Psoas muscle (tissue), 8 donors: ENCODE results near the gene AUP1. TPM values are rescaled to one million over a fixed set of nuclear protein-coding genes. Genes with fewer than 3 reads are reported as not detected.
A peak's percentile ranks its signal among the peaks of the same experiment; 100 is the strongest.

Source experiments
- ATAC-seq, 4 donors: fragments of 200-7000 bp; cut with Tn5 transposase; one replicate each; pipeline ENCODE4 v1.9.1; 2020; ENCODE audit warnings: moderate library complexity in 3 of 4, mild to moderate bottlenecking in 2 of 4
- DNase-seq, 2 donors: peaks; one replicate each; pipeline ENCODE4 v3.0.0-alpha.2; 2020
- H3K27ac ChIP-seq: fragments of 200-600 bp; one replicate; pipeline ENCODE4 v1.8.0; 2022
- H3K27me3 ChIP-seq, 3 donors: fragments of 200-600 bp in 1 of 3; one replicate each; pipeline versions ENCODE4 v1.6.1 to v1.8.0; 2013 to 2022; ENCODE audit warnings: low read length in 2 of 3, mild to moderate bottlenecking in 2 of 3, moderate library complexity in 1 of 3; ENCODE audit not compliant: insufficient read depth in 3 of 3
- H3K36me3 ChIP-seq, 2 donors: fragments of 200-600 bp in 1 of 2; one replicate each; pipeline versions ENCODE4 v1.6.1 to v1.8.0; 2013 to 2022; ENCODE audit warnings: low read depth in 1 of 2, mild to moderate bottlenecking in 1 of 2, moderate library complexity in 1 of 2; ENCODE audit not compliant: insufficient read depth in 1 of 2
- H3K4me1 ChIP-seq: fragments of 200-600 bp; one replicate; pipeline ENCODE4 v1.8.0; 2022
- H3K4me3 ChIP-seq: fragments of 200-600 bp; one replicate; pipeline ENCODE4 v1.8.0; 2022; ENCODE audit warnings: mild to moderate bottlenecking
- H3K9me3 ChIP-seq: fragments of 200-600 bp; one replicate; pipeline ENCODE4 v1.8.0; 2022
- WGBS, 3 donors: extraction: QIAGEN DNeasy Blood & Tissue Kit; methylation state at CpG; one replicate each; pipeline versions ENCODE4 v1.1.6 to v1.1.7; 2013; 5-methylcytosine and 5-hydroxymethylcytosine counted together
- intact Hi-C, 2 donors: fragments of 100-400 bp; cut with DNase I; formaldehyde crosslinking; loops; one replicate each; pipeline versions ENCODE4 v1.11.0 to v1.14.2; 2022
- polyA plus RNA-seq, 3 donors: library from polyadenylated mRNA; stranded (reverse); fragments of 200-250 nt; gene quantifications; one replicate each; pipeline ENCODE4 v1.2.3, GENCODE V29; 2013
- total RNA-seq, 4 donors: library from RNA; stranded (reverse); fragmentation: NEBNext Ultra II Directional in 2 of 4; extraction: Animal tissue kit (Norgen Biotek cat#: 25700) in 2 of 4; gene quantifications; one replicate each; pipeline versions ENCODE4 v1.2.1 to v1.2.4, GENCODE V29; 2021 to 2023
- TF ChIP-seq, protein P1 (sequence below): fragments of 200-600 bp; IDR thresholded peaks from one replicate; pipeline ENCODE4 v1.8.0; 2022; ENCODE audit warnings: antibody characterized with exemption
- donor health status: healthy with polysubstance abuse.
- donor health status: DM: no; HTN: no; CAD: no; lungs with moderate emphysema.
- donor health status: Bipolar disorder and iron deficiency.
- donor health status: healthy.
- donor health status: DM: yes; HTN: yes; CAD: no.
- donor health status: DM: no; HTN: no; CAD: no.
- donor health status: DM: no; HTN: no; CAD: no.
- donor health status: DM: yes; HTN: yes; CAD: no.

Gene AUP1
- total and polyA plus RNA-seq, 7 donors = 56.0 to 205 (median 94.7) TPM

DNA sequence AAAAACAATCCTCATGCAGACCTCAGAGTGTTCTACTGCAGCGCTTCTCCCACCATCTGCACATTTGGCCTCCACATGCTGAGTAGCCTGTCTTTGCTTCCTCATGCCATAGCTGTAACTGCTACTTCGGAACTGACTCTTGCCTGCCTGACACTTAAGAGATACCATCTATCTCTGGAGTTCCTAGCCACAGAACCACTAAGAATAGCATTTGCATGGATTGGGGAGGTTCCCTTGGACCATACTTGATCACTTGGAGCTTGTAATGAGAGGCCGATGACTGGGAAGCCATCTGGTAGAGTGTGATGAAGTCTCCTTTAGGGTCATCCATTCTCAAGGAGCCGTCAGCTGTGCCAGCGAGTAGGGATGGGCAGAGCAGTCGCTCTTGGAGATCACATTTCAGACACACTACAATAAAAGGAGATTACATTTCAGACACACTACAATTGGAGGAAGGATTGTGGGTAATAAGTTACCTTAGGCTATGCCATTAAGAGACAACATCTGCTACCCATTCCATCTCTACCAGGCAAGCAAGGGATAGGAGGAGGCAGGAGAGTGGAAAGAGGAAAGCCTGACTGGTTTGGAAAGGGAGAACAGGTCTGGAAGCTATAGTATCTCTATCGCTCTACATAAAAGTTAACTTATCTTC lies 46.8 kb upstream of the AUP1 start:
- TF ChIP-seq, protein P1, sequence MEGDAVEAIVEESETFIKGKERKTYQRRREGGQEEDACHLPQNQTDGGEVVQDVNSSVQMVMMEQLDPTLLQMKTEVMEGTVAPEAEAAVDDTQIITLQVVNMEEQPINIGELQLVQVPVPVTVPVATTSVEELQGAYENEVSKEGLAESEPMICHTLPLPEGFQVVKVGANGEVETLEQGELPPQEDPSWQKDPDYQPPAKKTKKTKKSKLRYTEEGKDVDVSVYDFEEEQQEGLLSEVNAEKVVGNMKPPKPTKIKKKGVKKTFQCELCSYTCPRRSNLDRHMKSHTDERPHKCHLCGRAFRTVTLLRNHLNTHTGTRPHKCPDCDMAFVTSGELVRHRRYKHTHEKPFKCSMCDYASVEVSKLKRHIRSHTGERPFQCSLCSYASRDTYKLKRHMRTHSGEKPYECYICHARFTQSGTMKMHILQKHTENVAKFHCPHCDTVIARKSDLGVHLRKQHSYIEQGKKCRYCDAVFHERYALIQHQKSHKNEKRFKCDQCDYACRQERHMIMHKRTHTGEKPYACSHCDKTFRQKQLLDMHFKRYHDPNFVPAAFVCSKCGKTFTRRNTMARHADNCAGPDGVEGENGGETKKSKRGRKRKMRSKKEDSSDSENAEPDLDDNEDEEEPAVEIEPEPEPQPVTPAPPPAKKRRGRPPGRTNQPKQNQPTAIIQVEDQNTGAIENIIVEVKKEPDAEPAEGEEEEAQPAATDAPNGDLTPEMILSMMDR = no peak
- no peak for DNase-seq
- H3K4me1 ChIP-seq = no peaks in the 10 kb centered on the region
- peak in 1 of 4 donors; percentile 10 for ATAC-seq
- no peak overlapping the region for H3K4me3 ChIP-seq
- H3K36me3 ChIP-seq = no peaks in the 10 kb centered on the region
- intact Hi-C loops = no loop called here
- WGBS, 3 donors = 70 to 79% (median 76%) methylated on average over 7 of the region's 7 CpGs
- H3K9me3 ChIP-seq = no peaks in the 10 kb centered on the region
- H3K27me3 ChIP-seq = peaks cover 0 to 2% (median 0%) of the 10 kb centered on the region in 3 donors
- no peak overlapping the region for H3K27ac ChIP-seq

DNA sequence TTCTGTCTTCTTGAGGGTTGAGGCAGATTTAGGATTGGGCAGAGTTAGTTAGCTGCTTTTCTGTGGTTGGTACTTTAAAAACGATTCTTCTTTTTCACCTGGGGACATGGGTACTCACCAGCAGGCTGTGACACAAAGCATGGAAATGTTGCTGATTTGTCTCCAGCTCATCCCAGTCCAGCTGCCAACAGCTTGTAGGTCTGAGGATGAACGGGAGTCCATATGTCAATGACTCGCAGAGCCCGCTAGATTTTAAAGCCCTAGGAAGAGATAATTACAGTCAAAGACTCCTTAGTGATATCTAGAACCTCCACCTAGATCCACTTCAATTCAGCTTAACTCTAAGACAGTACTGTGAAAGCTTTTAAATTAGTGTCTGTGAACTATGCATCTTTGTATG lies 45.8 kb upstream of the AUP1 start:
- no peaks in the 10 kb centered on the region for H3K36me3 ChIP-seq
- H3K27me3 ChIP-seq = peaks cover 0 to 8% (median 0%) of the 10 kb centered on the region in 3 donors
- WGBS, 3 donors = 75 to 82% (median 80%) methylated on average over 4 of the region's 4 CpGs
- intact Hi-C loops = no loop called here
- no peak for ATAC-seq
- DNase-seq = no peak
- H3K27ac ChIP-seq = no peak overlapping the region
- no peak overlapping the region for H3K4me3 ChIP-seq
- H3K4me1 ChIP-seq = no peaks in the 10 kb centered on the region
- TF ChIP-seq, protein P1 = no peak
- no peaks in the 10 kb centered on the region for H3K9me3 ChIP-seq

DNA sequence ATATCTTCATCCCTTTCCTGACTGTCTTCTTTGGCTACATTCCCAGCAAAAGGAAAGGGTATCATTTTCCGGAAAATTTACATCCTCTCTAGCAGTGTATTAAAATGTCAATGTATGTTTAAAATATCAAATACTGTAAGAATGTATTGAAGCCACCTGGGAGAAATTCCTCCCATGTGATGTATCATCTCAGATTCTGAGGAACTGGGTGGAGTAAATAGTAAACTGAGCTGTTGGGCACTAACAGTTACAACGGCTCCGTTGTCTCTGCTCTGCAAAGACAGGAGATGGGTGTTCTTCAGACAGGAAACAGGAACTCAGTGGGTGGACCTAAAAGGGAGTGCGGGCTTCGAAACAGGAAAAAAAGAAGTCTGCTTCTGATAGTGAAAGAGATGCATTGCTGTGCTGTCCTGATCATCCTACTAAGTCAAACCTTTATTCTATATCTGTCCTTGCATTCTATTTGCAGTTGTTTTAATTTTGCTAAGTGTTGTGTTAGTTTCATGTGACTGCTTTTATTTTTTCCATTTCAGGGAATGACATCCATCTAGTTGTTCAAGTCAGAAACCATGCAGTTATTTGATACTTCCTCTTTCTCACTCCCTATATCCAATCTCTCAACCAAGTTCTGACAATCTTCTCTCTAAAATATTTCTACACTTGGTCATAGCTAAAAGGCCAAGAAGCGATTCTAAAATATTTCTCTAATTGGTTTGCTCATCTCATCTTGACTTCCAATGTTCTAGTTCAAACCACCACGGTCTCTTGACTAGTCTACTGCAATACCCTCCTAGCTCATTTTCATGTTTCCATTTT lies 44.4 kb upstream of the AUP1 start:
- H3K4me1 ChIP-seq = no peaks in the 10 kb centered on the region
- H3K27me3 ChIP-seq = peaks cover 0 to 8% (median 2%) of the 10 kb centered on the region in 3 donors
- DNase-seq (no peak), ATAC-seq (no peak)
- no peaks in the 10 kb centered on the region for H3K9me3 ChIP-seq
- TF ChIP-seq, protein P1 = no peak
- intact Hi-C loops = no loop called here
- H3K36me3 ChIP-seq = no peaks in the 10 kb centered on the region
- WGBS, 3 donors = 45 to 47% (median 45%) methylated on average over 7 of the region's 7 CpGs
- H3K27ac ChIP-seq = no peak overlapping the region
- no peak overlapping the region for H3K4me3 ChIP-seq

DNA sequence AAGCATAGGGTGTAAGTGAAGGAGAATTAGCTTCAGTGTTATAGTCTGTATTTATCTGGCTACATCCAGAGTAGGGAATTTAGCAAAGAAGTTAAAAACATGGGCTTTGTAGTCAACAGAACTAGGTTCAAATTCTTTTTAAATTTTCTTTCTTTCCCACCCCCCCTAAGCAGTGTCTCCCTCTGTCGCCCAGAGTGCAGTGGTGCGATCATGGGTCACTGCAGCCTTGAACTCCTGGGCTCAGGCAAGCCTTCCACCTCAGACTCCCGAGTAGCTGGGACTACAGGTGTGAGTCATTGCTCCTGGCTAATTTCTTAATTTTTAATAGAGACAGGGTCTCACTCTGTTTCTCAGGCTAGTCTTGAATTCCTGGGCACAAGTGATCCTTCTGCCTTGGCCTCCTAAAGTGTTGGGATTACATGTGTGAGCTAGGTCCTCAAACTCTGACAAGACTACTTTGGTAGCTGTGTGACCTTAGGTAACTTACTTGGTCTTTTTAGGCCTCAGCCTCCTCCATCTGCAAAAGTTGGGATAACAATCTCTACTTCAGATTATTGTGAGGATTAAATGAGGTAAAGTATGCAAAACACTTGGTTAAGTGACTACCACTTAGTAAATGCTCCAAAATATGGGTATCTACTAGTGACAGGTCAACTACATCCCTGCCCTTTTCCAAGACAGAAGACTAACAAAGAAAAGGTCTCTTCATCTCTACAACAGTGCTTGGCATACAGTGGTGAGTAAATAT lies 42.8 kb upstream of the AUP1 start:
- H3K27me3 ChIP-seq = peaks cover 0 to 8% (median 2%) of the 10 kb centered on the region in 3 donors
- H3K9me3 ChIP-seq = no peaks in the 10 kb centered on the region
- no peak overlapping the region for H3K4me3 ChIP-seq
- H3K4me1 ChIP-seq = no peaks in the 10 kb centered on the region
- intact Hi-C loops = no loop called here
- WGBS, 3 donors = 76 to 83% (median 78%) methylated on average over 3 of the region's 3 CpGs
- ATAC-seq (no peak), DNase-seq (no peak)
- no peak overlapping the region for H3K27ac ChIP-seq
- TF ChIP-seq, protein P1 = no peak
- no peaks in the 10 kb centered on the region for H3K36me3 ChIP-seq
